Naive thymus-derived CD4-positive, alpha-beta T cell (primary cell): ENCODE results near the gene P2RX3. TPM values are rescaled to one million over a fixed set of nuclear protein-coding genes. Genes with fewer than 3 reads are reported as not detected.

Experiments used
- ATAC-seq: fragments of 150-1000 bp; cut with Tn5 transposase; 2 replicates; pipeline ENCODE4 v1.10.0; 2021; ENCODE audit warnings: mild to moderate bottlenecking, moderate library complexity
- CTCF ChIA-PET: fragments of 350-600 bp; sonication (Branson Sonifier 250); formaldehyde crosslinking; loops from one replicate; lab custom pipeline; 2021; ENCODE audit warnings: antibody characterized with exemption; lab: Charles Lee
- POLR2A ChIA-PET: fragments of 350-600 bp; sonication (Branson Sonifier 250); formaldehyde crosslinking; loops from one replicate; lab custom pipeline; 2021; ENCODE audit warnings: antibody characterized with exemption, inconsistent platforms; lab: Charles Lee
- DNase-seq, 9 donors: peaks; one replicate each; pipeline versions ENCODE4 v3.0.0 to v3.0.0-alpha.2; 2020 to 2022; ENCODE audit warnings: mixed read lengths in 1 of 9
- H3K27ac ChIP-seq: one replicate; pipeline ENCODE4 v1.7.0; 2013; ENCODE audit warnings: mild to moderate bottlenecking, low read depth, low read length, moderate library complexity
- H3K27me3 ChIP-seq, 2 donors: one replicate each; pipeline ENCODE4 v1.7.0; 2013; ENCODE audit warnings: low read length in 2 of 2, mild to moderate bottlenecking in 2 of 2, moderate library complexity in 2 of 2; ENCODE audit not compliant: control insufficient read depth in 2 of 2, insufficient read depth in 2 of 2
- H3K36me3 ChIP-seq, 3 experiments: 1 replicate in 2 of 3; 2 replicates in 1 of 3; pipeline ENCODE4 v1.7.0; 2013; ENCODE audit warnings: low read length in 3 of 3, mild to moderate bottlenecking in 3 of 3, moderate library complexity in 1 of 3; ENCODE audit not compliant: insufficient read depth in 3 of 3, control insufficient read depth in 2 of 3
- H3K4me1 ChIP-seq, 2 donors: one replicate each; pipeline ENCODE4 v1.7.0; 2013; ENCODE audit warnings: low read length in 2 of 2, mild to moderate bottlenecking in 2 of 2, moderate library complexity in 1 of 2; ENCODE audit not compliant: control insufficient read depth in 2 of 2, insufficient read depth in 2 of 2
- H3K4me3 ChIP-seq: 2 replicates; pipeline ENCODE4 v1.7.0; 2013; ENCODE audit warnings: mild to moderate bottlenecking, low read length
- H3K9me3 ChIP-seq, 3 experiments: 1 replicate in 2 of 3; 2 replicates in 1 of 3; pipeline ENCODE4 v1.7.0; 2013; ENCODE audit warnings: low read length in 3 of 3; ENCODE audit not compliant: control insufficient read depth in 2 of 3
- H3K27ac Mint-ChIP-seq, 9 donors: one replicate each; pipeline ENCODE4 v1.8.0; 2020 to 2022; ENCODE audit warnings: mixed read lengths in 9 of 9, mild to moderate bottlenecking in 8 of 9, moderate library complexity in 5 of 9, inconsistent platforms in 2 of 9
- H3K27me3 Mint-ChIP-seq, 5 donors: one replicate each; pipeline ENCODE4 v1.8.0; 2021 to 2022; ENCODE audit warnings: mixed read lengths in 5 of 5, mild to moderate bottlenecking in 1 of 5
- H3K36me3 Mint-ChIP-seq, 5 donors: one replicate each; pipeline ENCODE4 v1.8.0; 2020 to 2022; ENCODE audit warnings: mixed read lengths in 5 of 5, mild to moderate bottlenecking in 3 of 5, inconsistent platforms in 1 of 5
- H3K4me1 Mint-ChIP-seq, 7 donors: one replicate each; pipeline ENCODE4 v1.8.0; 2020 to 2022; ENCODE audit warnings: mixed read lengths in 7 of 7, mild to moderate bottlenecking in 3 of 7, inconsistent platforms in 1 of 7
- H3K4me3 Mint-ChIP-seq, 10 donors: one replicate each; pipeline ENCODE4 v1.8.0; 2020 to 2022; ENCODE audit warnings: mild to moderate bottlenecking in 10 of 10, mixed read lengths in 10 of 10, moderate library complexity in 6 of 10, inconsistent platforms in 2 of 10
- H3K9me3 Mint-ChIP-seq, 11 donors: one replicate each; pipeline ENCODE4 v1.8.0; 2020 to 2022; ENCODE audit warnings: mixed read lengths in 11 of 11, mild to moderate bottlenecking in 4 of 11, inconsistent platforms in 1 of 11, moderate library complexity in 1 of 11
- intact Hi-C, 2 donors: fragments of 100-400 bp; cut with micrococcal nuclease; formaldehyde crosslinking; loops; one replicate each; pipeline ENCODE4 v1.15.1; 2023
- polyA plus RNA-seq, 2 donors: library from polyadenylated mRNA; unstranded; fragments of 300-500 nt; fragmentation: Illumina TruSeq; gene quantifications; one replicate each; pipeline ENCODE4 v1.2.3, GENCODE V29; 2021
- total RNA-seq, 6 experiments: library from RNA in 5 of 6; stranded (reverse) in 5 of 6; gene quantifications; 1 replicate in 5 of 6; 2 replicates in 1 of 6; pipeline ENCODE4 v1.2.3 and lab custom pipeline; 2021 to 2026

P2RX3 gene
- total and polyA plus RNA-seq, 7 experiments from 2014 or later, result not detected

GRCh38 chr11:57299150-57299737 lies 38.9 kb upstream of the P2RX3 start:
- Mint-ChIP-seq H3K27me3 (peaks cover 0 to 2% (median 0%) of the 10 kb centered on the region in 5 donors), H3K4me1 (peaks cover 0 to 4% (median 0%) of the 10 kb centered on the region in 7 donors), H3K4me3 (no peak overlapping the region), H3K9me3 (peaks cover 0 to 28% (median 13%) of the 10 kb centered on the region in 11 donors), H3K27ac (no peak overlapping the region), H3K36me3 (peaks cover 20 to 65% (median 47%) of the 10 kb centered on the region in 5 donors)
- H3K27ac ChIP-seq, result no peak overlapping the region
- intact Hi-C loops, result no loop called here
- DNase-seq (no peak), ATAC-seq (no peak)
- POLR2A ChIA-PET, result no interaction called here
- no peaks in the 10 kb centered on the region for H3K4me1 ChIP-seq
- H3K9me3 ChIP-seq, result peaks cover 0 to 19% (median 4%) of the 10 kb centered on the region in 3 experiments
- H3K36me3 ChIP-seq, result peaks cover 0 to 40% (median 0%) of the 10 kb centered on the region in 3 experiments
- no peak overlapping the region for H3K4me3 ChIP-seq
- H3K27me3 ChIP-seq, result no peaks in the 10 kb centered on the region
- CTCF ChIA-PET, result no interaction called here

- ChIA-PET CTCF (no interaction called here), POLR2A (no interaction called here)
- Histone ChIP-seq H3K27me3 (no peaks in the 10 kb centered on the region), H3K4me1 (no peaks in the 10 kb centered on the region), H3K9me3 (peaks cover 0 to 19% (median 4%) of the 10 kb centered on the region in 3 experiments), H3K4me3 (no peak overlapping the region), H3K27ac (no peak overlapping the region), H3K36me3 (peaks cover 0 to 40% (median 0%) of the 10 kb centered on the region in 3 experiments)
- H3K4me1 Mint-ChIP-seq, result peaks cover 0 to 4% (median 0%) of the 10 kb centered on the region in 7 donors
- ATAC-seq (no peak), DNase-seq (no peak)
- no peak overlapping the region for H3K27ac Mint-ChIP-seq
- peaks cover 0 to 28% (median 13%) of the 10 kb centered on the region in 11 donors for H3K9me3 Mint-ChIP-seq
- H3K27me3 Mint-ChIP-seq, result peaks cover 0 to 2% (median 0%) of the 10 kb centered on the region in 5 donors
- H3K4me3 Mint-ChIP-seq, result no peak overlapping the region
- intact Hi-C loops, result no loop called here
- peaks cover 20 to 65% (median 47%) of the 10 kb centered on the region in 5 donors for H3K36me3 Mint-ChIP-seq
These were observed 37.4 kb upstream of the P2RX3 start for GRCh38 chr11:57300785-57301184.

GRCh38 chr11:57301711-57302423 lies 36.3 kb upstream of the P2RX3 start:
- Histone ChIP-seq H3K4me3 (no peak overlapping the region), H3K27ac (no peak overlapping the region), H3K36me3 (peaks cover 0 to 40% (median 0%) of the 10 kb centered on the region in 3 experiments), H3K4me1 (no peaks in the 10 kb centered on the region), H3K9me3 (peaks cover 0 to 19% (median 4%) of the 10 kb centered on the region in 3 experiments), H3K27me3 (no peaks in the 10 kb centered on the region)
- Mint-ChIP-seq H3K27ac (no peak overlapping the region), H3K4me3 (no peak overlapping the region), H3K27me3 (no peaks in the 10 kb centered on the region), H3K36me3 (peaks cover 20 to 60% (median 44%) of the 10 kb centered on the region in 5 donors), H3K4me1 (peaks cover 0 to 4% (median 0%) of the 10 kb centered on the region in 7 donors), H3K9me3 (peaks cover 0 to 25% (median 10%) of the 10 kb centered on the region in 11 donors)
- ChIA-PET POLR2A (no interaction called here), CTCF (interaction anchor here (0.5 kb wide), 1 partner anchor 52 kb away, joined by 3 read pairs; no protein-coding TSS in a partner anchor)
- DNase-seq (no peak), ATAC-seq (no peak)
- intact Hi-C loops, result no loop called here

GRCh38 chr11:57302489-57302888 lies 35.7 kb upstream of the P2RX3 start:
- Mint-ChIP-seq H3K9me3 (peaks cover 0 to 23% (median 10%) of the 10 kb centered on the region in 11 donors), H3K27me3 (no peaks in the 10 kb centered on the region), H3K4me1 (peaks cover 0 to 6% (median 0%) of the 10 kb centered on the region in 7 donors), H3K4me3 (no peak overlapping the region), H3K27ac (no peak overlapping the region), H3K36me3 (peaks cover 20 to 58% (median 42%) of the 10 kb centered on the region in 5 donors)
- Histone ChIP-seq H3K27ac (no peak overlapping the region), H3K36me3 (peaks cover 0 to 40% (median 0%) of the 10 kb centered on the region in 3 experiments), H3K4me1 (no peaks in the 10 kb centered on the region), H3K4me3 (no peak overlapping the region), H3K9me3 (peaks cover 0 to 19% (median 4%) of the 10 kb centered on the region in 3 experiments), H3K27me3 (no peaks in the 10 kb centered on the region)
- ATAC-seq (no peak), DNase-seq (no peak)
- ChIA-PET POLR2A (no interaction called here), CTCF (no interaction called here)
- intact Hi-C loops, result no loop called here

- no peak overlapping the region for H3K27ac ChIP-seq
- Mint-ChIP-seq H3K27ac (no peak overlapping the region), H3K27me3 (no peaks in the 10 kb centered on the region), H3K9me3 (peaks cover 0 to 14% (median 9%) of the 10 kb centered on the region in 11 donors), H3K4me1 (peaks cover 0 to 6% (median 0%) of the 10 kb centered on the region in 7 donors), H3K4me3 (no peak overlapping the region), H3K36me3 (peaks cover 20 to 54% (median 32%) of the 10 kb centered on the region in 5 donors)
- CTCF ChIA-PET, result no interaction called here
- intact Hi-C loops, result no loop called here
- no peak for ATAC-seq
- H3K36me3 ChIP-seq, result peaks cover 0 to 40% (median 0%) of the 10 kb centered on the region in 3 experiments
- H3K9me3 ChIP-seq, result peaks cover 0 to 16% (median 0%) of the 10 kb centered on the region in 3 experiments
- H3K4me1 ChIP-seq, result no peaks in the 10 kb centered on the region
- H3K27me3 ChIP-seq, result no peaks in the 10 kb centered on the region
- no peak for DNase-seq
- no peak overlapping the region for H3K4me3 ChIP-seq
- POLR2A ChIA-PET, result no interaction called here
These were observed 34.7 kb upstream of the P2RX3 start for GRCh38 chr11:57303280-57303989.

- no peak for ATAC-seq
- H3K4me3 ChIP-seq, result no peak overlapping the region
- peaks cover 0 to 13% (median 0%) of the 10 kb centered on the region in 3 experiments for H3K9me3 ChIP-seq
- Mint-ChIP-seq H3K36me3 (peaks cover 20 to 48% (median 27%) of the 10 kb centered on the region in 5 donors), H3K9me3 (peaks cover 0 to 11% (median 6%) of the 10 kb centered on the region in 11 donors), H3K4me3 (no peak overlapping the region), H3K27me3 (no peaks in the 10 kb centered on the region), H3K27ac (no peak overlapping the region), H3K4me1 (peaks cover 0 to 6% (median 0%) of the 10 kb centered on the region in 7 donors)
- peaks cover 0 to 37% (median 0%) of the 10 kb centered on the region in 3 experiments for H3K36me3 ChIP-seq
- H3K27me3 ChIP-seq, result no peaks in the 10 kb centered on the region
- intact Hi-C loops, result no loop called here
- no peaks in the 10 kb centered on the region for H3K4me1 ChIP-seq
- no peak overlapping the region for H3K27ac ChIP-seq
- DNase-seq, result no peak
- CTCF ChIA-PET, result no interaction called here
- POLR2A ChIA-PET, result no interaction called here
These were observed 34.1 kb upstream of the P2RX3 start for GRCh38 chr11:57303990-57304579.
